T1000 (cell line): ENCODE results near the gene MCM3AP.
"Not testable (repeated sequence)": the region's sequence is repeated elsewhere in the genome, so short reads cannot be mapped to it uniquely, and the experiment has no call there.

ENCODE experiments used
- DNase-seq: peaks from one replicate; lab custom pipeline; 2025; ENCODE audit warnings: mixed read lengths; lab: John Stamatoyannopoulos, UW

The MCM3AP gene

GRCh38 chr21:46203203-46203600 lies 82.2 kb downstream of the MCM3AP start:
- no peak for DNase-seq

- DNase-seq = no peak
Observed at GRCh38 chr21:46202592-46203202, 82.7 kb downstream of the MCM3AP start.

- not testable (repeated sequence) for DNase-seq
Observed at GRCh38 chr21:46200877-46201803, 84.3 kb downstream of the MCM3AP start.

- DNase-seq = no peak
Observed at GRCh38 chr21:46199436-46200373, 85.7 kb downstream of the MCM3AP start.

DNA sequence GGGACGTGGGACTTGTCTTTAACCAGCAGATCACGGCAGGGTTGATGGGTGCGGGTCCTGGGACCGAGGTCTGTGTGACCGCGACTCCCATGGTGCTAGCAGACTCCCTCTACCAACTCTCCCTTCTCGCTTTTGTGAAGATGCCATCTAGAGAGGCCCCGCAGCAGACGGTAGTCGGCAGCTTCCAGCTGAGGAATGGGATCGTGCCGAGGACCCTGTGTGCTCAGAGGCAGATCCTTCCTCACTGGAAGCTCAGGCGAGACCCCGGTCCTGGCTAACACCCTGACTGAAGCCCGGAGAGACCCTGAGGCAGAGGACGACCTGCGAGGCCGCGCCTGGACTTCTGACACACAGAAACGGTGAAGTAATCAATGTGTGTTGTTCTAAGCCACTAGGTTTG lies 88.7 kb downstream of the MCM3AP start:
- DNase-seq = no peak

- no peak for DNase-seq
Observed at GRCh38 chr21:46195595-46196195, 89.7 kb downstream of the MCM3AP start.

DNA sequence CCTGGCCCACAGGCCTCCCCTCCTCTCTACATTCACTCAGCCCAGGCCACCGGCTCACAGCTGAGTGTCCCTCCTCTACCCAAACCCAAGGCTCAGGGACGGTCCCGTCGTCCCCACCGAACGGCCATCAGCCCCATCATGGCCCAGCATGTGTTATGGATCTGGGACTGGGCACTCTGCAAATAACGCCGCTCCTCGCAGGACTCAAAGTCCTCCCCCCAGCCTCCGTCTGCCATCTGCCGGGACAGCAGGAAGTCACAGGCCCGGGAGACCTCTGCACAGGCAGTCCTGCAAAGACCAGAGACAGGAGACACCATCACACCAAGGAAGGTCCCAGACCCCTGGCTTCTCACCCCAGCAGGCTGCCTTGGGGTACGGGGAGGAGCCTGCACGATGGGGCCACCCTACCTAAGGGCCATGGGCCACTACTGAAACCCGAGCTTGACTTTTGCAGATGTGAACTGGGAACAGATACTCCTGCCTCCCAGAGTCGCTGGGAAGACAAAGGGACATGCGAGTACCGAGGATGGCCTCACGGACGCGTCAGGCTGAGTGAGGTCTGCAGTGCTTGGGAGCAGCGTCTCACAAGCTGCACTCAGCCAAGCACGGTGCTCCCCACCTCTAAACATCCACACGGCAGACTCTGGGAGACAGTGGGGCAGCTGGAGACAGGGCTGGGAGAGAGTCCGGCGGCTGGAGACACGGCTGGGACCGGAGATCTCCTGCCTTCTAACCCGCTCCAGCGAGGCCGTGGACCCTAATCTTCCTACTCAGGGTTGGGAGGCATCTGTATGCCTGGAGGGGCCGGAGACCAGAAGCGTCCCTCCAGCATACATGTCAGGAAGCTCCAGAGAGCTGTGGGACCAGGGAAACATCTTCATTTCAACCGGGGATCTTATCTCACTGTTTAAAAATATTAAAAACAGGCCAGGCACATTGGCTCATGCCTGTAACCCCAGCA lies 90.8 kb downstream of the MCM3AP start:
- DNase-seq = no peak

GRCh38 chr21:46193829-46194373 lies 91.5 kb downstream of the MCM3AP start:
- DNase-seq = no peak

DNA sequence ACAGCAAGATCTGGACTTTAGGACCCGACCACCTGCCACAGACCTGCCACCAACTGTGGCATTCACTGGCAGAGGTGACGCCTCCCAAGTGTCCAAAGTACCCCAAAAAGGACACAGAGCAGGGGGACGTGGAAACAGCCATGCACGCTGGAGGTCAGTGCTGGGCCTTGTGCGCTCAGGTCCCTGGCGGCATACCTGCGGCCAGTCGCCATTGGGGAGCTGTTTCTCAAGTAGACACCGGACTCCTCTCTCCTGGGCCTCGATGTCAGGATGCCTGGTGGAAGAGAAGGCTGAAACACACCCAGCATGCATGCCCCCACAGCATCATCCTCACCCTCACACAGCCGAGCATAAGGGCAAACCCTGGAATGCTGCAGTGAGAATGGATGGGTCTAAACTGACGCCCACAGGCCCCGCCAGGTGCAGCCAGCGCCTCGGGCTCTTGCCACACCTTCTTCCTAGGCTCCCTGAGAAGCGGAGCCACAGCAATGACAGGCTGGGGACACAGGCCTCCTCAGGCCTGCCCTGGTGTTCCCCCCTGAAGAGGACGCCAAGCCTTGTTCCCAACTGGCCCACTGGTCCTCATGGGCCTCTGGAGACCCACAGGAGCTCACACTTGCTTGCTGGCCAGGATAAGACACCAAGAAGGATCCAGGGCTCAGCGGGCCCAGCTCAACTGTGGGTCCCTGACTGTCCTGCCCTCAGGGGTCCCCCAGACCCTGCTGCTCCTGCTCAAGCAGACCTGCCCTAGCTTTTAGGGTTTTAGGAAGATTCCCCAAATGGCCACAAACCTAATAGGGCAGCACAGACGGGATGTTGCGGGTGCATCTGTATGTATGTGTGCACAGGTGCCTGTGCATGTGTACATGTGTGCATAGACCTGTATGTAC lies 93.5 kb downstream of the MCM3AP start:
- no peak for DNase-seq

DNA sequence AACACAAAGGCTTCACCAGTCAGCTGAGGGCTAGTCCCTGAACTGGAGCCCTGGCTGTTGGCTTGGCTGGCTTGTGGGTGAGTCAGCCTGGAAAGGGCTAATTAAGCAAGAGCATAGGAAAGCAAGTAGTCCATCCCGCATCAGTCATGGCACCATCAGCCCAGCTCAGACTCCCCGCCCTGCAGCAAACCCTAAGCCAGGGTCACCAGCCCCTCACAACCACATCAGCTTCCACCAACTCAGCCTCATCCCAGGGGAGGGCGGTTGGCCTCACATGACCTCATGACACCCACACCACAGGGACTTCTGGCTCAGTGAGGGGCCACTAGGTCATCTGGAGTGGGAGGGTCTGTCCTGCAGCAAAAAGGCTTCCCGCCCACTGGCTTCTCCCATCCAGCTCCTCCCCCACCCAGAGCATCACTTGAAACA lies 94.1 kb downstream of the MCM3AP start:
- DNase-seq = no peak

GRCh38 chr21:46190491-46191131 lies 94.8 kb downstream of the MCM3AP start:
- no peak for DNase-seq

DNA sequence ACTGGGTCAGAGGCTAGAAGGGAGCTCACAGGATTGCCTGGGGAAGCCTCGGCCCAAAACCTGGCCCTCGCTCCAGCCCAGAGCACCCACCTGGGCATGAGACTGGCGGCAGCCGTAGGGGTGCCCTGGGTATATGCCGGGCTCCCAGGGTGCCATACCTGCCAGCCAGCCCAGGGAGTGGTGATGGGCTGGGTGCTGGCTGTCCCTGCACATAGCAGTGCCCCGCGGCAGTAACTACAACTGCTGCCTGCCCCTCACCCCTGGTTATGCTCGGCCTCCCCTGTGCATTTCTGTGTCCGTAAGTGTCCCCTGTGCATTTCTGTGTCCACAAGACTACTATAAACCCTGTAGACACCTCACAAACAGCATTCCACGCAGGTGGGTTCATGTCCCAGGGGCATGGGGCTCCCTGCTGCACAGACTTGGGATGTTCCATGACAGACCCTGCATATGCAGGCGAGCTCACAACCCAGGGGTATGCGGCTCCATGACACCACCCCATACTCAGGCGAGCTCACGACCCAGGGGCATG lies 95.4 kb downstream of the MCM3AP start:
- no peak for DNase-seq

DNA sequence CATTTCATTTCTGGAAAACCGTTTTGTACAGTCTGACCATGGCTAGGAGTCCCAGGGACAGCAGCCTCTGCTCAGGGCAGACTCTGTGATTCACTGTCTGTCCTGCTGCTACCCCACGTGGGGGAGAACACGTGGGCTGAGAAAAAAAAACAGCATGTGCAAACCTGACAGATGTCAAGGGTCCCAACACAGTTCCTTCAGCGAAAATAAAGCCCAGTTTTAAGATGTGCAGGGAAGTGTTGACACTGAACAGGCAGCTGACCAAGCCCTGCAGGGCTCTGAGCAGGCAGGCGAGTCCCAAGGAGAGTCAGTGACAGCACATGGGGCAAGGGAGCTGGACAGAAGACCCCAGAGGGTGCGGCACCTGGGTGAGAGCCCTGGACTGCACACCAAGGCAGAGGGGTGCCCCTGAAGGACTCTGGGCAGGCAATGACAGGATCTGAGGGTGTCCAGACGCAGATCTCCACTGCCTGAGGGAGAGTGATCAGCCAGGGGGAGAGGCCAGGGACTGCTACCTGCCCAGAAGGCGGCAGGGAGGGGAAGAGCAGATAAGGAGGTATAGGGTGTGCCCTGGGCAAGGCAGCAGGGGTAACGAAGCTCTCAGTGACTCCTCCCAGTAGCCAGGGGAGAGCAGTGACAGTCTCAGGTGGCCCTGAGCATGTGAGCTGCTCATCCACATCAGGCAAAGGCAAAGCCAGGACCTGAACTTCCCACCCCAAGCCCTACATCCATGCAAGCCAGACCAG lies 96.0 kb downstream of the MCM3AP start:
- DNase-seq = no peak

DNA sequence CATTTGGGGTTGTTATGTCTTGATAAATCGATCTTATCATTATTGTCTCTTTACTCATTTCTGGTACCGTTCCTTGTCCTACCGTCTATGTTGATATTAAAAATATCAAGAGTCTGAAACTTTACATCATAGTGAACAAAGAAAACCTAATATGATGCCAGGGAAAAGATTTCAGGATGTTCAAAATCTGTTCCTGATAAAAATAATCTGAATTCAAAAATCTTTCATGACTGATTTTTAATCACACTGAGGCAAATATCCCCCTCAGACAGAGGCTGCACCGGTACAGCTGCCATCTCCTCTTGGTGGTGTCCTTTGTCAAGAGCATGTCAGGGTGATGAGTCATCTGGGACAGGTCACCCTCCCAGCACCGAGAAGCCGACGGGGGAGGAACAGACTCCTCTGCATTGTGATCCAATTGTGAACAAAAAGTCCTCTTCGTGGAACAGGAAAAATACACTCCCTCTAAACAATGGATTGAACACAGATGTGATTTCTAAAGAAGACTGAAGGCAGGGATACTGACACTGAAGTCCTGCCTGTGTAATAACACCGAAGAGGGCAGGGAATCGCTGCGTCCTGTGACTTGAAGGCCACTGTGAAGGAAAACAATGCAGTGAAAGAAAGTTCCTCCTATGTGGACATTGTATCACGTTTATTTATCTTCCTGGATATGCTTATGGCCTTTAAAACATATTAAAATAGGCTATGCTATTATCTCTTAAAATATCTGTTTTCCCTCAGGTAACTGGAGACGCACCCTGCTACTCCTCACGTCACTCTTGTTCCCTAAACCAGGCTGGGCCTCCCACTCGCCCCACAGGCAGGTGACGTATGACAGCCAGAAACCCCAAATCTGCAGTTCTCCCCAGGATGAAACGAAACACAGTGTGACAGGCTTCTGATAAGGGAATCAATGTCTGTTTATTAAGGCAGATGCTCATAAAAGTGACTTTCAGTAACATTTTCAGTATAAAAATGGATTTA lies 96.9 kb downstream of the MCM3AP start:
- DNase-seq = no peak

DNA sequence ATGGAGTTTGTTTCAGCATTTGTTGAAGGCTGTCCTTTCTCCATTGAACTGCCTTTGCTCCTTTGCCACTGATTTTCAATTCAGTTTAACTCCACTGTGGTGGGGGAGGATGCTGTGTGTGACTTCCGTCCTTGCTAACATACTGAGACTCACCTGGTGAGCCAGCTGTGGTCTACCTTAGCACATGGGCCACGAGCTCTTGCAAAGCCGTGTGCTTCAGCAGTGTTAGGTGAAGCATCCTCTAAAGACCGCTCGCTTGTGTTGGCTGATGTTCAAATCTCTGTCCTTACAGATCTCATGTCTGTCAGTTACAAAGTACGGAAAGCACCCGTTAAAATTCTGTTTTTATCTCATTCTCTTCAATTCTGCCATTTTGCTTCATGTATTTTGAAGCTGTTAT lies 97.6 kb downstream of the MCM3AP start:
- no peak for DNase-seq

GRCh38 chr21:46187261-46187660 lies 98.2 kb downstream of the MCM3AP start:
- DNase-seq = no peak

DNA sequence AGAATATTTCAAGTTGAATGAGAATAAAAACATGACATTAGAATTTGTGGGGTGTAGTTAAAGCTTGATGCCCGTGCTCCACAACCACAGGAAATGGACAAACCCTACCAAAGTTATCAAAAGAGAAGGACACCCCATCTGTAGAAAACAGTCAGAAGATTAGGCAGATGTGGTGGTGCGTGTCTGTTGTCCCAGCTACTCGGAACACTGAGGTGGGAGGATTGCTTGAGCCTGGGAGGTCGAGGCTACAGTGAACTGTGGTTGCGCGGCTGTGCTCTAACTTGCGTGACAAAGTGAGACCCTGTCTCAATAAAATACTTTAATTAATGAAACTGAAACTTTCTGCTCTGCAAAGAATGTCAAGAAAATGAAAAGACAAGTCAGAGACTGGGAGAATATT lies 99.7 kb downstream of the MCM3AP start:
- no peak for DNase-seq
